A549 (cell line): ENCODE measurements around the gene STOM.

Experiments
- CEBPB ChIP-seq, 2 experiments: fragments of >200 bp in 1 of 2; sonication (Bioruptor Twin) in 1 of 2; formaldehyde crosslinking in 1 of 2; IDR thresholded peaks; 2 replicates each; pipeline ENCODE4 v1.6.1; 2012 to 2016
- CHD2 ChIP-seq: fragments of 150-350 bp; IDR thresholded peaks from 2 replicates; pipeline ENCODE4 v1.6.1; 2014; ENCODE audit warnings: low read length; ENCODE audit not compliant: partially characterized antibody
- CTCF ChIP-seq: fragments of >200 bp; sonication (Bioruptor Twin); formaldehyde crosslinking; IDR thresholded peaks from 3 replicates; pipeline ENCODE4 v1.5.1; 2016
- EP300 ChIP-seq, 2 experiments: fragments of >200 bp; sonication (Bioruptor Twin); formaldehyde crosslinking; IDR thresholded peaks; 2 replicates in 1 of 2; 3 replicates in 1 of 2; pipeline ENCODE4 v1.6.1; 2016 to 2017
- FOSL2 ChIP-seq, 2 experiments: fragments of 450-650 bp in 1 of 2; fragments of >200 bp in 1 of 2; sonication (Bioruptor Twin) in 1 of 2; formaldehyde crosslinking; IDR thresholded peaks; 2 replicates each; pipeline versions ENCODE4 v1.5.0 to v1.6.1; 2016 to 2020; ENCODE audit warnings: mild to moderate bottlenecking in 1 of 2, moderate library complexity in 1 of 2
- FOXS1 ChIP-seq: fragments of 250-450 bp; sonication (Bioruptor Pico); IDR thresholded peaks from 2 replicates; pipeline ENCODE4 v1.5.0; 2020; ENCODE audit warnings: mild to moderate bottlenecking, moderate library complexity
- JUNB ChIP-seq: fragments of >200 bp; sonication (Bioruptor Twin); formaldehyde crosslinking; IDR thresholded peaks from 2 replicates; pipeline ENCODE4 v1.6.1; 2016
- PHF8 ChIP-seq: fragments of 200-600 bp; sonication (generic); IDR thresholded peaks from 2 replicates; pipeline ENCODE4 v1.6.1; 2016; ENCODE audit warnings: low read depth, mild to moderate bottlenecking, antibody characterized with exemption, moderate library complexity, borderline replicate concordance
- POLR2A ChIP-seq: IDR thresholded peaks from 2 replicates; pipeline ENCODE4 v1.6.1; 2012; ENCODE audit warnings: mild to moderate bottlenecking, low read length
- RAD21 ChIP-seq, 2 experiments: fragments of >200 bp in 1 of 2; sonication (Bioruptor Twin) in 1 of 2; formaldehyde crosslinking in 1 of 2; IDR thresholded peaks in 1 of 2; conservative IDR thresholded peaks in 1 of 2; 2 replicates in 1 of 2; 3 replicates in 1 of 2; pipeline ENCODE4 v1.6.1; 2012 to 2018; ENCODE audit warnings: inconsistent platforms in 1 of 2
- RCOR1 ChIP-seq: fragments of 150-350 bp; IDR thresholded peaks from 2 replicates; pipeline ENCODE4 v1.6.1; 2014; ENCODE audit warnings: antibody characterized with exemption, low read length, low read depth
- ZSCAN20 ChIP-seq: fragments of 250-450 bp; sonication (Bioruptor Pico); IDR thresholded peaks from 2 replicates; pipeline ENCODE4 v1.8.0; 2022; ENCODE audit warnings: mild to moderate bottlenecking, moderate library complexity

- TF ChIP-seq POLR2A (no peak), CTCF (no peak), RCOR1 (no peak), ZSCAN20 (CRISPR knock-in tag) (no peak), EP300 (IDR thresholded peaks at IDR 0.05) (no peak), CHD2 (no peak), JUNB (no peak), FOSL2 (IDR thresholded peaks at IDR 0.05) (no peak), FOSL2 (CRISPR knock-in tag; IDR thresholded peaks at IDR 0.05) (no peak), CEBPB (IDR thresholded peaks at IDR 0.05) (no peak), PHF8 (no peak), RAD21 (conservative IDR thresholded peaks at IDR 0.05 in 1 of 2, IDR thresholded peaks at IDR 0.05 in 1 of 2) (no peak), FOXS1 (no peak)
Measured at GRCh38 chr9:121309171-121309570, 60.9 kb downstream of the STOM start.
